Stomach (tissue), 4 donors: ENCODE results near the gene SMAD3.

Source experiments
- CTCF ChIP-seq, 7 experiments: fragments of 450-650 bp in 4 of 7; fragments of 200-600 bp in 3 of 7; sonication (generic) in 3 of 7; IDR thresholded peaks; one replicate each; pipeline ENCODE4 v1.5.1; 2016 to 2019; ENCODE audit warnings: antibody characterized with exemption in 7 of 7, control low read depth in 2 of 7, mild to moderate bottlenecking in 1 of 7
- EP300 ChIP-seq: sonication (generic); formaldehyde crosslinking; IDR thresholded peaks from one replicate; pipeline ENCODE4 v1.6.1; 2017; ENCODE audit warnings: antibody characterized with exemption
- POLR2A ChIP-seq, 4 donors: fragments of 450-650 bp; IDR thresholded peaks; one replicate each; pipeline ENCODE4 v1.6.1; 2016; ENCODE audit warnings: antibody characterized with exemption in 4 of 4, control low read depth in 2 of 4, mild to moderate bottlenecking in 1 of 4, moderate library complexity in 1 of 4

DNA sequence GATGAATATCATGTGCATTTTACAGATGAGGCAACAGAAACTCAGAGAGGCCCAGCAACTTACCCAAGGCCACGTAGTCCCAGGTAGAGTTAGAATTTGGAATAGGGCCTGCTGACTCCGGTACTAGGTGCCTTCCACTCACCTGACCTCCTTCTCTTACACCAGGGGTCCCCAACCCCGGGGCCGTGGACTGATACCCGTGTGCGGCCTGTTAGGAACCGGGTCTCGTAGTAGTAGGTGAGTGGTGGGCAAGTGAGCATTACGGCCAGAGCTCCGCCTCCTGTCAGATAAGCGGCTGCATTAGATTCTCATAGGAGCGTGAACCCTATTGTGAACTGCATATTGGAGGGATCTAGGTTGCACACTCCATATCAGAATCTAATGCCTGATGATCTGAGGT, 64.8 kb downstream of the SMAD3 start:
- TF ChIP-seq CTCF (IDR thresholded peaks at IDR 0.05), result no peak
- no peak for TF ChIP-seq EP300
- TF ChIP-seq POLR2A (IDR thresholded peaks at IDR 0.05), result no peak
